HUES6 (cell line): ENCODE data around the gene TNS3.
A peak's percentile ranks its signal among the peaks of the same experiment; 100 is the strongest.

Experiments used
- H3K27ac ChIP-seq: 2 replicates; pipeline ENCODE4 v1.7.0; 2013; ENCODE audit warnings: low read depth, mild to moderate bottlenecking, low read length, inconsistent platforms
- H3K27me3 ChIP-seq: 2 replicates; pipeline ENCODE4 v1.6.1; 2013; ENCODE audit warnings: low read length; ENCODE audit not compliant: control insufficient read depth, insufficient read depth
- H3K36me3 ChIP-seq: 2 replicates; pipeline ENCODE4 v1.6.1; 2013; ENCODE audit warnings: low read length; ENCODE audit not compliant: control insufficient read depth, insufficient read depth
- H3K4me1 ChIP-seq: 2 replicates; pipeline ENCODE4 v1.6.1; 2013; ENCODE audit warnings: low read length; ENCODE audit not compliant: control insufficient read depth, insufficient read depth
- H3K4me3 ChIP-seq: 2 replicates; pipeline ENCODE4 v1.5.1; 2013; ENCODE audit warnings: low read depth, low read length
- H3K9ac ChIP-seq: one replicate; pipeline ENCODE4 v1.6.1; 2013; ENCODE audit warnings: mild to moderate bottlenecking, low read length
- H3K9me3 ChIP-seq: 2 replicates; pipeline ENCODE4 v1.6.1; 2013; ENCODE audit warnings: low read depth, low read length; ENCODE audit not compliant: control insufficient read depth, insufficient read depth

TNS3 gene

DNA sequence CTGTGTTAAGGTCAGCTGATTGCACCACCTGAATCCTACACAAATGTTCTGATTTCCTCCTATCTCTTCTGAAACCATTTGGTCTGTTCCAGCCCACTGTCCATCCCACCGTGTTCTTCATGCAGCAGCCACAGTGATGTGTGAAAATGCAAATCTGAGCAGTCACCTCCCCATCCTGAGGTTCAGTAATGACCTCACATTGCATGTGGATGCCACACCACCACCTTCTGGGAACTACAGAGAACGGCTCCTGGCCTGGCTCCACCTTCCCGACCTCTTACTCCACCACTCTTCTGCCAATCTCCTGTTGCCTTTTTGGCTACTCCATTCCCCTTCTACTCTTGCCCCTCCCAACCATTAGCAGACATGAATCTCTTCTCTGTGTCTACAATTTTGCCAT, 244.4 kb downstream of the TNS3 start:
- Histone ChIP-seq H3K9me3 (no peaks in the 10 kb centered on the region), H3K4me1 (peaks cover 17% of the 10 kb centered on the region), H3K36me3 (peaks cover 7% of the 10 kb centered on the region; the same call in 1 of the 2 replicates), H3K27ac (no peak overlapping the region), H3K9ac (no peak overlapping the region), H3K27me3 (no peaks in the 10 kb centered on the region), H3K4me3 (no peak overlapping the region)

DNA sequence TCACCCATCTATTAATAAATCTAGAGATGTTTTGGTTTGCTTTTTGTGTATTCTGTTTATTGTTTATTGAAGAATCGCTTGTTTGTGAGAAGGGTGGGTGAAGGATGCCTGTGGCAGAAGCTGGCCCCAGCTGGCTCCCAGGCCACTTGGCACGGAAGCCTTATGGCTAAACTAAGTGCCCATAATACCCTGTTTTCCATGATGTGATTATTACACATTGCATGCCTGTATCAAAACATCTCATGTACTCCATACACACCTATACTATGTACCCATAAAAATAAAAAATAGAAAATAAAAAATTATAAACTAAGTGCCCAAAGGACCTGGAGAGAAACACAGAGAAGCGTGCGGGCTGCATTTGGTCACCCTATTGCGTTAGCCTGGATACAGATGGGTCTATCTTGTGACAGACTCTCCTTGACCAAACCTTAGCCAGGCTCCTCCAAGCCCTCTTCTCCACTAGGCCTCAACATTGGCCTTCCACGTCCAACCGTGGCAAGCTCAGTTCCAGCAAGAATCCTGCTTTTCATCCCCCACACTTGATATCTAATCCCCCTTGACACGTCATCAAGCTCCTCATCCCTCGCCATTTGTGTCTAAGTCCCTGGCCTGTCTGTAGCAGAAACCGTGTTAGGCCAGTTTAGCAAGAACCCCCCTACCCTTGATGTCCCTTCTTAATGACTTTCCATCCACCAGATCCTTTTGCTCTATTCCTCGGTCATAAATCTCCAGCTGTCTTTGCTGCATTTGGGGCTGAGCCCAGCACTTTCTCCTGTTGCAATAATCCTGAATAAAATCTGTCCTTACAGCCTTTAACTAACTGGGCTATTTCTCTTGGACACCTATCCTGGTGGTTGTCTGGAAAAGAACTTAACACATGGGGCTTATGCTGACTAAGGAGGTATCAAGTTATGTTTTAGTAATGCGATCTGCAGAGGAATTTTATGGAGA, 245.2 kb downstream of the TNS3 start:
- H3K27ac ChIP-seq: no peak overlapping the region
- no peak overlapping the region for H3K4me3 ChIP-seq
- H3K9ac ChIP-seq: no peak overlapping the region
- no peaks in the 10 kb centered on the region for H3K27me3 ChIP-seq
- H3K36me3 ChIP-seq: peaks cover 7% of the 10 kb centered on the region; the same call in 1 of the 2 replicates
- no peaks in the 10 kb centered on the region for H3K9me3 ChIP-seq
- peaks cover 25% of the 10 kb centered on the region for H3K4me1 ChIP-seq

DNA sequence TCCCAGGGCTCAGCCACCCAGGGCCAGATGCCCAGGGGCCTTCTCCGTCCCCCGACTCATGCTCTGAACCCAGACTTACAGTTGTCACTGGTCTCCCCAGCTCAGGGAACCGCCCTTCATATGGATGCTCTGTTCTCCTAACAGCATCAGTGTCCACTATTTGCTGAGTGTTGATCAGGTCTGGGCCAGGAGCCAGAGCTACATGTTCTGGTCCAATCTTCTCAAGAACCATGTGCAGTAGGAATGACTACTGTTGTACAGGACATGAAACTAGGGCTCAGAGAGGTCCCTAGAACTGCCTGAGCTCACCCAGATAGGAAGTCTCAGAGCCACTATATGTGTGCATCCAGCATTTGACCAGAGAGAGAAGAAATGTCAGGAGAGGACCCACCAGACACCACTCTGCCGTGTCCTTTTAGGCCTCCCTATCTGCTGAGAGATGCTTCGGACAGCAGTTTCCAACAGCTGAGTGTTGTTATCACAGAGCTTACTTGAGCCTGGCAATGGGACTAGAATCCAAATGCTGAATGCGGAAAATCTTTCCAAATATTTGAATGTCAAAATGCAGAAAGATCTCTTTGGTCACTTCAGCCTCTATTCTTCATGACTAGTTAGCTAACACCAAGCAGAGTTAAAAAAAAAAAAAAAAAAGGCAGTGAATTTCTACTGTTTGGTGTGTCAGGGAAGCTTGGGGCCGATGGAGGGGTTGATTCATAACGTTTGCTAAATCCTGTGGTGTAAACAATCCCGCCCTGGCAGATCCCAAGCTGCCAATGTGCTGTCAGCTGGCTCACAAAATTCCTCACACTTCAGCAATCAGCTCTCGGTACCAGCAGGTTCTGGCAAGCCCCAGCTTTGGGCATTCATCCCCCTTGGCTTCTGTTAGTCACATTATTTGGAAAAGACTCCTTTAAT, 246.1 kb downstream of the TNS3 start:
- Histone ChIP-seq H3K4me1 (peaks cover 34% of the 10 kb centered on the region), H3K27me3 (no peaks in the 10 kb centered on the region), H3K9me3 (no peaks in the 10 kb centered on the region), H3K36me3 (peaks cover 7% of the 10 kb centered on the region; the same call in 1 of the 2 replicates), H3K27ac (no peak overlapping the region), H3K9ac (no peak overlapping the region), H3K4me3 (no peak overlapping the region)

DNA sequence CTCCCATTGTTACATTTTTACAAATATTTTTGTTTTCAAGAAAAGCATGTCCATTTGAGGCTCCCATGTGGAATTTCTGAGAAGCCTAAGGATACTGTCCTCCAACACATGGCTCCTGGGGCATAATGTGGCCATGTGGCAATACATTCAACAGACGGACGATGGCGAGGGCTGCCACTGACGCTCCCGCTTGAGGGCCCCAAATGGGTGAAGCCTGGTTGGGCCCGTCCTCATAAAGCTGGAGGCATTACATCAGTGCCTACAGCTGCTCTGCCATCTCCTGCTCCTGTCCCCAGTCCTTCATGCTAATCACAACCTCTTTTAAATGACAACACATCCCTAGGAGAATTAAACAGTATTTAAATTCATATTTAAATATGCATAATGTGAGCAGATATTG, 246.8 kb downstream of the TNS3 start:
- no peaks in the 10 kb centered on the region for H3K27me3 ChIP-seq
- no peak overlapping the region for H3K4me3 ChIP-seq
- peaks cover 7% of the 10 kb centered on the region; the same call in 1 of the 2 replicates for H3K36me3 ChIP-seq
- H3K9me3 ChIP-seq: no peaks in the 10 kb centered on the region
- no peak overlapping the region for H3K27ac ChIP-seq
- H3K4me1 ChIP-seq: peaks cover 42% of the 10 kb centered on the region
- H3K9ac ChIP-seq: no peak overlapping the region

GRCh38 chr7:47333959-47334358, 248.0 kb downstream of the TNS3 start:
- no peaks in the 10 kb centered on the region for H3K27me3 ChIP-seq
- H3K4me3 ChIP-seq: no peak overlapping the region

GRCh38 chr7:47333554-47333887, 248.4 kb downstream of the TNS3 start:
- H3K9me3 ChIP-seq: no peaks in the 10 kb centered on the region
- no peak overlapping the region for H3K9ac ChIP-seq
- no peak overlapping the region for H3K4me3 ChIP-seq
- H3K4me1 ChIP-seq: peaks cover 54% of the 10 kb centered on the region
- H3K36me3 ChIP-seq: peaks cover 7% of the 10 kb centered on the region; the same call in 1 of the 2 replicates
- H3K27ac ChIP-seq: no peak overlapping the region
- no peaks in the 10 kb centered on the region for H3K27me3 ChIP-seq

More at GRCh38 chr7:47333959-47334358, 248.0 kb downstream of the TNS3 start:
- Histone ChIP-seq H3K9me3 (no peaks in the 10 kb centered on the region), H3K9ac (no peak overlapping the region), H3K27ac (no peak overlapping the region), H3K36me3 (peaks cover 7% of the 10 kb centered on the region; the same call in 1 of the 2 replicates), H3K4me1 (peaks cover 50% of the 10 kb centered on the region)

- no peak overlapping the region for H3K27ac ChIP-seq
- H3K36me3 ChIP-seq: peaks cover 7% of the 10 kb centered on the region; the same call in 1 of the 2 replicates
- no peak overlapping the region for H3K9ac ChIP-seq
- no peaks in the 10 kb centered on the region for H3K9me3 ChIP-seq
- no peaks in the 10 kb centered on the region for H3K27me3 ChIP-seq
- peaks cover 59% of the 10 kb centered on the region for H3K4me1 ChIP-seq
- no peak overlapping the region for H3K4me3 ChIP-seq
Observed at GRCh38 chr7:47332681-47333553, 249.0 kb downstream of the TNS3 start.

DNA sequence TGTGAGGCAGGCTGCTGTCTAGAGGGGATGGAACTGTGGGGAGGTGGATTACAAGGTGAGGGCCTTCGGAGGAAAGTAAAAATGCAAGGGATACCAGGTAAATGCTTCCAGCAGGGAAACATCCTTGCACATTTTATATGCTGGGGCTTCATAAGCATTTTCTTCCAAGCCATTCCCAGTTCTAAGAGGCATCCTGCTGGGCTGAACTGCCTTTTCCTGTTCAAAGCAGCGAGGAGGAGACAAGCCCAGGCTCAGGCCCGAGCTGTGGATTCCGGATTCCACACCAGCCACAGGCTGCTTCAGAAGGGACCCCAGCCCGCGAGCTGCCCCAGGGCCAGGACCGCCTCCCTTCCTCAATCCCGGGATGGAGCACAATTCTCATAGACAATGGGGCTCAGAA, 249.7 kb downstream of the TNS3 start:
- Histone ChIP-seq H3K27ac (peak overlapping the region; percentile 13; the same call in 1 of the 2 replicates), H3K4me3 (no peak overlapping the region), H3K9me3 (no peaks in the 10 kb centered on the region), H3K9ac (no peak overlapping the region), H3K27me3 (no peaks in the 10 kb centered on the region), H3K36me3 (peaks cover 7% of the 10 kb centered on the region; the same call in 1 of the 2 replicates), H3K4me1 (peaks cover 66% of the 10 kb centered on the region)

DNA sequence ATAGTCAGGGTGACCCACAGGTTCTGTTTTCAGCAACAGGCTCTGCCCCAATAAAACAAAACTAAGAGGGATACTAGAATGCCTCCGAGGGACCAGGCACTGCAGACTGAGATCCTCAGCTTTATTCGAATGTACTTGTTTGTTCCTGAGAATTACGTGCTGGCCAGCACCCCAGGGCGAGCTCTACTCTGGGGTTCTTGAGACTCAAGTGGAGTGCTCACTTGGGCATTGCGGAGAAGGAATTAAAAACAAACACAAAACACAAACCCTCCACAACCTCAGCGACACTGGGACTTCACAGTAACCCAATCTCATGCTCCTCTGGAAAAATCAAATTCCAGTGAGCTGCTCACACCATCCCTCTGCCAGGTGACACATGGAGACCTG, 250.7 kb downstream of the TNS3 start:
- no peak overlapping the region for H3K4me3 ChIP-seq
- no peaks in the 10 kb centered on the region for H3K9me3 ChIP-seq
- no peaks in the 10 kb centered on the region for H3K27me3 ChIP-seq
- H3K27ac ChIP-seq: no peak overlapping the region
- peaks cover 7% of the 10 kb centered on the region; the same call in 1 of the 2 replicates for H3K36me3 ChIP-seq
- no peak overlapping the region for H3K9ac ChIP-seq
- peaks cover 76% of the 10 kb centered on the region for H3K4me1 ChIP-seq

DNA sequence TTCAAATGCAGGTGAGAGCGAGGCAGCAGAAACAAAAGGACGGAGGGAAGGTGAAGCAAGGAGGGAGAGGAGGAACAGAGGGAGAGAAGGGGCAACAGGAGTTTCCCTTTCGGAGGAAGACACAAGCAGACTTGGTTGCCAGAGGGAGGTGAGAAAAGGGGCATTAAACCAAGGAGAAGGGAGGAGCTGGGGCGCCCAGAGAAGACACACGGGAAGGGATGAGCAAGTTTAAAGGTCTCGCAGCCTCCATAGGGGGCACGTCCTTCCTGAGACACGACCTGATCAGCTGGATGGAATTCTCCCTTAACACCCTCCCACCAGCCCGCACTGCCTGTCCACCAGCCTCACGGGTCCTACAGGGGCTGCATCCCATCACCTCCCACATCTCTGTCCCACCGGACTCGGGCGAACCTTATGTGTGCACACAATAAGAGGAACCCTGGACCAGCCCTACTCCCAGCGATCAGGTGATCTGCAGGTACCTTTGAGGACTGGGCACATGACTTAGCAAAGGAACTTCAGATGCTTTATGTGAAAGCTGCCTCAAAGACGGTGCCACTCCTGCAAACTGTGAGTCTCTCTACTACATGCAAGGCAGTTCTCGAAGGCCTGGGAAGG, 251.2 kb downstream of the TNS3 start:
- H3K27me3 ChIP-seq: no peaks in the 10 kb centered on the region
- no peak overlapping the region for H3K9ac ChIP-seq
- H3K27ac ChIP-seq: no peak overlapping the region
- no peak overlapping the region for H3K4me3 ChIP-seq
- peaks cover 5% of the 10 kb centered on the region; the same call in 1 of the 2 replicates for H3K36me3 ChIP-seq
- H3K4me1 ChIP-seq: peaks cover 78% of the 10 kb centered on the region
- no peaks in the 10 kb centered on the region for H3K9me3 ChIP-seq
